A549 (cell line): ENCODE data around the gene ACOT7. TPM values are rescaled to one million over a fixed set of nuclear protein-coding genes. Genes with fewer than 3 reads are reported as not detected.

ENCODE experiments used
- ATAC-seq, 2 experiments: fragments of 200-7000 bp in 1 of 2; fragments of >200 bp in 1 of 2; cut with Nextera tagmentation in 1 of 2; cut with Tn5 transposase in 1 of 2; 3 replicates each; pipeline versions ENCODE4 v1.8.0 to v1.9.1; 2018 to 2020; ENCODE audit warnings: mild to moderate bottlenecking in 1 of 2, moderate library complexity in 1 of 2
- CTCF ChIA-PET: fragments of 300-600 bp; sonication (Branson Sonifier 250); formaldehyde crosslinking; extraction: SDS; loops from one replicate; lab custom pipeline; 2021; ENCODE audit warnings: antibody characterized with exemption, inconsistent platforms; lab: Yijun Ruan, JAX
- POLR2A ChIA-PET: fragments of 350-600 bp; formaldehyde crosslinking; extraction: SDS; loops from one replicate; lab custom pipeline; 2021; ENCODE audit warnings: antibody characterized with exemption, inconsistent platforms; lab: Yijun Ruan, JAX
- DNase-seq, 2 experiments: peaks; one replicate each; pipeline versions ENCODE4 v3.0.0 to v3.0.0-alpha.2; 2011 to 2016; ENCODE audit warnings: low read depth in 1 of 2, low spot score in 1 of 2
- FAIRE-seq: peaks from 2 replicates; lab custom pipeline; 2011; peaks lifted over from hg19 to GRCh38; lab: Jason Lieb, UNC
- H3K27ac ChIP-seq, 2 experiments: fragments of >200 bp; sonication (Bioruptor Twin); formaldehyde crosslinking; 3 replicates each; pipeline ENCODE4 v1.5.1; 2016 to 2017
- H3K4me1 ChIP-seq: fragments of >200 bp; sonication (Bioruptor Twin); formaldehyde crosslinking; 3 replicates; pipeline ENCODE4 v1.6.1; 2016
- H3K4me2 ChIP-seq: fragments of >200 bp; sonication (Bioruptor Twin); formaldehyde crosslinking; 3 replicates; pipeline ENCODE4 v1.6.1; 2016
- H3K4me3 ChIP-seq: fragments of >200 bp; sonication (Bioruptor Twin); formaldehyde crosslinking; 3 replicates; pipeline ENCODE4 v1.5.1; 2016
- H3K9me3 ChIP-seq: fragments of >200 bp; sonication (Bioruptor Twin); formaldehyde crosslinking; 3 replicates; pipeline ENCODE4 v1.6.1; 2016
- BHLHE40 ChIP-seq: IDR thresholded peaks from 2 replicates; pipeline ENCODE4 v1.6.1; 2012; ENCODE audit warnings: low read depth, low read length, inconsistent platforms
- CBX2 ChIP-seq: fragments of 200-600 bp; sonication (generic); IDR thresholded peaks from 2 replicates; pipeline ENCODE4 v1.6.1; 2016; ENCODE audit warnings: low read depth, mild to moderate bottlenecking, borderline replicate concordance
- CHD2 ChIP-seq: fragments of 150-350 bp; IDR thresholded peaks from 2 replicates; pipeline ENCODE4 v1.6.1; 2014; ENCODE audit warnings: low read length; ENCODE audit not compliant: partially characterized antibody
- ESRRA ChIP-seq: fragments of 150-350 bp; IDR thresholded peaks from 2 replicates; pipeline ENCODE4 v1.6.1; 2014; ENCODE audit warnings: mild to moderate bottlenecking, low read length, borderline replicate concordance
- FOSB ChIP-seq: fragments of 250-450 bp; sonication (Bioruptor Pico); IDR thresholded peaks from 2 replicates; pipeline ENCODE4 v1.5.0; 2020; ENCODE audit warnings: mild to moderate bottlenecking, moderate library complexity
- HOXA7 ChIP-seq: fragments of 250-450 bp; sonication (Bioruptor Pico); IDR thresholded peaks from 2 replicates; pipeline ENCODE4 v1.5.0; 2020; ENCODE audit warnings: mild to moderate bottlenecking, moderate library complexity
- HOXB13 ChIP-seq: fragments of 250-450 bp; sonication (Bioruptor Pico); IDR thresholded peaks from 2 replicates; pipeline ENCODE4 v1.5.0; 2020; ENCODE audit warnings: low read depth, mild to moderate bottlenecking, moderate library complexity
- HOXB5 ChIP-seq: fragments of 250-450 bp; sonication (Bioruptor Pico); IDR thresholded peaks from 2 replicates; pipeline ENCODE4 v1.5.0; 2020; ENCODE audit warnings: mild to moderate bottlenecking, moderate library complexity
- JUN ChIP-seq, 2 experiments: fragments of >200 bp; sonication (Bioruptor Twin); formaldehyde crosslinking; IDR thresholded peaks; 2 replicates in 1 of 2; 3 replicates in 1 of 2; pipeline ENCODE4 v1.6.1; 2016 to 2017
- KDM1A ChIP-seq: fragments of 200-600 bp; sonication (generic); IDR thresholded peaks from 2 replicates; pipeline ENCODE4 v1.6.1; 2016; ENCODE audit warnings: low read depth, mild to moderate bottlenecking
- MAZ ChIP-seq: fragments of 150-350 bp; IDR thresholded peaks from 2 replicates; pipeline ENCODE4 v1.6.1; 2014; ENCODE audit warnings: antibody characterized with exemption, low read depth, low read length, borderline replicate concordance
- MYC ChIP-seq: IDR thresholded peaks from 2 replicates; pipeline ENCODE4 v1.6.1; 2012; ENCODE audit warnings: mild to moderate bottlenecking, inconsistent platforms, low read length, improper control_type of control experiment, borderline replicate concordance
- NFE2L2 ChIP-seq: fragments of 150-350 bp; conservative IDR thresholded peaks from 2 replicates; pipeline ENCODE4 v1.6.1; 2014; ENCODE audit warnings: low read length
- NR3C1 ChIP-seq: fragments of >200 bp; sonication (Bioruptor Twin); formaldehyde crosslinking; IDR thresholded peaks from 3 replicates; pipeline ENCODE4 v1.6.1; 2017
- POLR2A ChIP-seq: IDR thresholded peaks from 2 replicates; pipeline ENCODE4 v1.6.1; 2012; ENCODE audit warnings: mild to moderate bottlenecking, low read length
- RARB ChIP-seq: fragments of 250-450 bp; sonication (Bioruptor Pico); IDR thresholded peaks from 2 replicates; pipeline ENCODE4 v1.8.0; 2021; ENCODE audit warnings: mild to moderate bottlenecking, moderate library complexity
- RCOR1 ChIP-seq: fragments of 150-350 bp; IDR thresholded peaks from 2 replicates; pipeline ENCODE4 v1.6.1; 2014; ENCODE audit warnings: antibody characterized with exemption, low read length, low read depth
- RFX5 ChIP-seq: fragments of 450-650 bp; IDR thresholded peaks from 2 replicates; pipeline ENCODE4 v1.7.1; 2014; ENCODE audit warnings: antibody characterized with exemption, mild to moderate bottlenecking, moderate library complexity
- SMC3 ChIP-seq: fragments of >200 bp; sonication (Bioruptor Twin); formaldehyde crosslinking; IDR thresholded peaks from 3 replicates; pipeline ENCODE4 v1.6.1; 2018; ENCODE audit warnings: inconsistent platforms
- SREBF2 ChIP-seq: fragments of 450-650 bp; IDR thresholded peaks from 2 replicates; pipeline ENCODE4 v1.6.1; 2014; ENCODE audit warnings: mild to moderate bottlenecking, moderate library complexity
- TFCP2L1 ChIP-seq: fragments of 250-450 bp; sonication (Bioruptor Pico); IDR thresholded peaks from 2 replicates; pipeline ENCODE4 v1.5.0; 2021; ENCODE audit warnings: mild to moderate bottlenecking
- TP53 ChIP-seq: fragments of 250-450 bp; sonication (Bioruptor Pico); IDR thresholded peaks from 2 replicates; pipeline ENCODE4 v1.5.0; 2021; ENCODE audit warnings: mild to moderate bottlenecking, moderate library complexity
- ZC3H11A ChIP-seq: fragments of 450-650 bp; IDR thresholded peaks from 2 replicates; pipeline ENCODE4 v1.6.1; 2014; ENCODE audit warnings: antibody characterized with exemption, mild to moderate bottlenecking
- ZFP36 ChIP-seq: fragments of 450-650 bp; IDR thresholded peaks from 2 replicates; pipeline ENCODE4 v1.6.1; 2014; ENCODE audit warnings: borderline replicate concordance; ENCODE audit not compliant: partially characterized antibody
- ZNF302 ChIP-seq: fragments of 250-450 bp; sonication (Bioruptor Pico); IDR thresholded peaks from 2 replicates; pipeline ENCODE4 v1.9.0; 2021; ENCODE audit warnings: inconsistent platforms, mild to moderate bottlenecking, moderate library complexity
- WGBS: methylation state at CpG from one replicate; pipeline ENCODE4 v1.1.6; 2017; ENCODE audit errors: missing lambda C conversion rate; 5-methylcytosine and 5-hydroxymethylcytosine counted together
- polyA plus RNA-seq, 4 experiments: library from polyadenylated mRNA; depleted of rRNA in 3 of 4; stranded (reverse); fragments of >200 nt; fragmentation: RNase III in 1 of 4; extraction: RNeasy Plus Mini Kit Qiagen cat#74134 plus additional on column Dnase treatment in 1 of 4; gene quantifications; 2 replicates in 3 of 4; 3 replicates in 1 of 4; pipeline ENCODE4 v1.2.3, GENCODE V29; 2011 to 2017
- TF ChIP-seq, protein P1 (sequence below): fragments of >200 bp; sonication (Bioruptor Twin); formaldehyde crosslinking; IDR thresholded peaks from 3 replicates; pipeline ENCODE4 v1.6.1; 2016
- TF ChIP-seq, protein P2 (sequence below): fragments of 150-350 bp; IDR thresholded peaks from 2 replicates; pipeline ENCODE4 v1.6.1; 2014; ENCODE audit warnings: low read depth, mild to moderate bottlenecking, low read length
- TF ChIP-seq, protein P3 (sequence below): fragments of >200 bp; sonication (Bioruptor Twin); formaldehyde crosslinking; IDR thresholded peaks from 2 replicates; pipeline ENCODE4 v1.6.1; 2016
- TF ChIP-seq, protein P4 (sequence below): fragments of 250-450 bp; sonication (Bioruptor Pico); IDR thresholded peaks from 2 replicates; pipeline ENCODE4 v1.5.0; 2020; ENCODE audit warnings: low read depth, mild to moderate bottlenecking, moderate library complexity
- TF ChIP-seq, protein P5 (sequence below): fragments of >200 bp; sonication (Bioruptor Twin); formaldehyde crosslinking; IDR thresholded peaks from 3 replicates; pipeline ENCODE4 v1.5.1; 2016

The ACOT7 gene
- polyA plus RNA-seq, 2 of the 4 experiments (the other 2 are of a cell fraction) = 48.0 to 49.6 TPM

DNA sequence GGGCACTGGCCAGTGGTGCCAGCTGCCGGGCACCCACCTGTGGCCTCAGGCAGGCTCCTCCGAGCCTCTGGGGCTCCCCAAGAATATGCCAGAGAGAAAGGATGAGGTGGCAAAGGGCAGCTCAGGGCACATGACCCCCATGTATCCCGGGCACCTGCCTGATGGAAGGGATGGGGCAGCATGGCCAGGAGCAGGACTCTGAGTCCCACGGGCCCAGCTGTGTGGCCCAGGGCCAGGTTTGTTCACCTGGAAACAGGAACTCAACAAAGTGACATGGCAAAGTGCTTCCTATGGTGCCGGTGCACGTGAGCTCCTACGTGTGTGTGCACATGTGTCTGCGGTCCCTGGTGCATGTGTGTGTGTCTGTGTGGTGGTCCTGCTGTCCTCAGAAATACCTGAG lies 123.2 kb downstream of the ACOT7 start (continued):
- TF ChIP-seq, protein P1, sequence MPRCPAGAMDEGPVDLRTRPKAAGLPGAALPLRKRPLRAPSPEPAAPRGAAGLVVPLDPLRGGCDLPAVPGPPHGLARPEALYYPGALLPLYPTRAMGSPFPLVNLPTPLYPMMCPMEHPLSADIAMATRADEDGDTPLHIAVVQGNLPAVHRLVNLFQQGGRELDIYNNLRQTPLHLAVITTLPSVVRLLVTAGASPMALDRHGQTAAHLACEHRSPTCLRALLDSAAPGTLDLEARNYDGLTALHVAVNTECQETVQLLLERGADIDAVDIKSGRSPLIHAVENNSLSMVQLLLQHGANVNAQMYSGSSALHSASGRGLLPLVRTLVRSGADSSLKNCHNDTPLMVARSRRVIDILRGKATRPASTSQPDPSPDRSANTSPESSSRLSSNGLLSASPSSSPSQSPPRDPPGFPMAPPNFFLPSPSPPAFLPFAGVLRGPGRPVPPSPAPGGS = no peak
- TF ChIP-seq CBX2 (no peak), RARB (CRISPR knock-in tag) (no peak), NFE2L2 (no peak), CHD2 (no peak), MAZ (no peak), TFCP2L1 (CRISPR knock-in tag) (no peak), BHLHE40 (no peak), RFX5 (no peak), JUN (IDR thresholded peaks at IDR 0.05) (no peak), FOSB (CRISPR knock-in tag) (no peak), KDM1A (no peak), HOXB5 (CRISPR knock-in tag) (no peak), RCOR1 (no peak)

DNA sequence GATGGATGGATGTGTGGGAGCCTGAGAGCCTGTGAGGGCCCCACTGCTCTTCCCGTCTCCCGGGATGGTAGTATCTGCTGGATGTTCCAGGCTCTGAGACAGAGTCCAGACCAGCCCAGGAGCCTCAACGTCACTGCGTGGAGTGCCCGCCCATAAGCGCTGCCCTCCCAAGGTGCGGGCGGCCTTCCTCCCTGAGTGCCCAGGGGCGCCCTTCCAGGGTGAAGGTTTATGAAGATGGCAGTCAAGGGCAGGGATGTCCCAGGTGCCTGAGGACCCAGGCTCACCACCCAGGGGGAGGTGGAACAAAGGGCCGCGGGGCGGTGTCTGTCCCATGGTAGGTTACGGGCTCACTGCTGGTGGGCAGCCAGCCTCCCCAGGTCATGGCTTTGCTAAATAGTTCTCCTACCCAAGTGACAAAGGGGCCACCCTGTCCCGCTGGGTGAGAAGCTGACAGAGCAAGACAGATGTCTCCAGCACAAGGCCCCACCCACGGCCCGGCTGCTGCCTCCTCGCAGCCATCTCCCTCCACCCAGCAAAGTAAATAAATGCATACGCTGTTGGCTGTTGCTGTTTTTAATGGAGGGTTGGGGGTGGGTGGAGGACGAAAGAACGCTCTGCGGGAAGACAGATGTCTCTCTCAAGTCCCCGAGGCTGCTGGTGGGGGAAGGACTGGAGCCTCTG lies 123.7 kb downstream of the ACOT7 start:
- ATAC-seq (no peak), FAIRE-seq (no peak), DNase-seq (no peak)
- no peak overlapping the region for H3K4me3 ChIP-seq
- H3K4me1 ChIP-seq = peaks cover 6% of the 10 kb centered on the region; the same call in 1 of the 3 replicates
- POLR2A ChIA-PET = no interaction called here
- no peak overlapping the region for H3K27ac ChIP-seq
- no peak for TF ChIP-seq HOXA7
- no peak for TF ChIP-seq KDM1A
- TF ChIP-seq SMC3 = no peak
- TF ChIP-seq, protein P2, sequence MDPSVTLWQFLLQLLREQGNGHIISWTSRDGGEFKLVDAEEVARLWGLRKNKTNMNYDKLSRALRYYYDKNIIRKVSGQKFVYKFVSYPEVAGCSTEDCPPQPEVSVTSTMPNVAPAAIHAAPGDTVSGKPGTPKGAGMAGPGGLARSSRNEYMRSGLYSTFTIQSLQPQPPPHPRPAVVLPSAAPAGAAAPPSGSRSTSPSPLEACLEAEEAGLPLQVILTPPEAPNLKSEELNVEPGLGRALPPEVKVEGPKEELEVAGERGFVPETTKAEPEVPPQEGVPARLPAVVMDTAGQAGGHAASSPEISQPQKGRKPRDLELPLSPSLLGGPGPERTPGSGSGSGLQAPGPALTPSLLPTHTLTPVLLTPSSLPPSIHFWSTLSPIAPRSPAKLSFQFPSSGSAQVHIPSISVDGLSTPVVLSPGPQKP = no peak
- TF ChIP-seq ZC3H11A = no peak
- WGBS = 62% methylated on average over 15 of the region's 22 CpGs
- no peaks in the 10 kb centered on the region for H3K9me3 ChIP-seq
- CTCF ChIA-PET = interaction anchor here (1.4 to 1.5 kb wide), 2 partner anchors 23 to 25 kb away, joined by 4 to 6 read pairs; no protein-coding TSS in a partner anchor
- H3K4me2 ChIP-seq = no peak overlapping the region

DNA sequence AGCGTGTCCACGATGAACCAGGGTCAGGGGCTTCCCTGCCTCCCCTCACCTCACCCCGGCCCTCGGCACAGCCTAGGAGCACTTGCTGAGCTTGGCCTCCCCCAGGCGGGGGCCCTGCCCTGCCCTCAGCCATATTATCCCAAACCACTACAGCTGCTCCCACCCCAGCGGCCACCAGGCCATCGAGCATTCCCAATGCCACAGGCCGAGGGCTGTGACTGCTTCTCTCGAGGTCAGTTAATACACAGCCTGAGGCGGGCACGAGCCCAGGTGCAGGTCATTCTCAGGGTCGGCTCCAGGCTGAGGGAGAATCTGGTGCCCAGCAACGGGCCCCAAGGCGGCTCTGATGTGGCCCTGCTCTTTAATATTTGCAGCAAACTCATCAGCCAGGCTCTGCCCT lies 124.3 kb downstream of the ACOT7 start:
- WGBS = 90% methylated on average over 10 of the region's 14 CpGs
- TF ChIP-seq ZFP36 (no peak), SREBF2 (no peak), MYC (no peak), ESRRA (no peak), BHLHE40 (no peak), FOSB (CRISPR knock-in tag) (no peak), NR3C1 (no peak), POLR2A (no peak), ZNF302 (CRISPR knock-in tag) (no peak), HOXB13 (CRISPR knock-in tag) (no peak), TP53 (CRISPR knock-in tag) (no peak)
- TF ChIP-seq, protein P3, sequence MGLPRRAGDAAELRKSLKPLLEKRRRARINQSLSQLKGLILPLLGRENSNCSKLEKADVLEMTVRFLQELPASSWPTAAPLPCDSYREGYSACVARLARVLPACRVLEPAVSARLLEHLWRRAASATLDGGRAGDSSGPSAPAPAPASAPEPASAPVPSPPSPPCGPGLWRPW = no peak
- TF ChIP-seq, protein P4, sequence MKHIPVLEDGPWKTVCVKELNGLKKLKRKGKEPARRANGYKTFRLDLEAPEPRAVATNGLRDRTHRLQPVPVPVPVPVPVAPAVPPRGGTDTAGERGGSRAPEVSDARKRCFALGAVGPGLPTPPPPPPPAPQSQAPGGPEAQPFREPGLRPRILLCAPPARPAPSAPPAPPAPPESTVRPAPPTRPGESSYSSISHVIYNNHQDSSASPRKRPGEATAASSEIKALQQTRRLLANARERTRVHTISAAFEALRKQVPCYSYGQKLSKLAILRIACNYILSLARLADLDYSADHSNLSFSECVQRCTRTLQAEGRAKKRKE (CRISPR knock-in tag) = no peak
- TF ChIP-seq, protein P5, sequence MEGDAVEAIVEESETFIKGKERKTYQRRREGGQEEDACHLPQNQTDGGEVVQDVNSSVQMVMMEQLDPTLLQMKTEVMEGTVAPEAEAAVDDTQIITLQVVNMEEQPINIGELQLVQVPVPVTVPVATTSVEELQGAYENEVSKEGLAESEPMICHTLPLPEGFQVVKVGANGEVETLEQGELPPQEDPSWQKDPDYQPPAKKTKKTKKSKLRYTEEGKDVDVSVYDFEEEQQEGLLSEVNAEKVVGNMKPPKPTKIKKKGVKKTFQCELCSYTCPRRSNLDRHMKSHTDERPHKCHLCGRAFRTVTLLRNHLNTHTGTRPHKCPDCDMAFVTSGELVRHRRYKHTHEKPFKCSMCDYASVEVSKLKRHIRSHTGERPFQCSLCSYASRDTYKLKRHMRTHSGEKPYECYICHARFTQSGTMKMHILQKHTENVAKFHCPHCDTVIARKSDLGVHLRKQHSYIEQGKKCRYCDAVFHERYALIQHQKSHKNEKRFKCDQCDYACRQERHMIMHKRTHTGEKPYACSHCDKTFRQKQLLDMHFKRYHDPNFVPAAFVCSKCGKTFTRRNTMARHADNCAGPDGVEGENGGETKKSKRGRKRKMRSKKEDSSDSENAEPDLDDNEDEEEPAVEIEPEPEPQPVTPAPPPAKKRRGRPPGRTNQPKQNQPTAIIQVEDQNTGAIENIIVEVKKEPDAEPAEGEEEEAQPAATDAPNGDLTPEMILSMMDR = no peak
- Histone ChIP-seq H3K9me3 (no peaks in the 10 kb centered on the region), H3K4me1 (peaks cover 6% of the 10 kb centered on the region; the same call in 1 of the 3 replicates), H3K27ac (no peak overlapping the region), H3K4me3 (no peak overlapping the region), H3K4me2 (no peak overlapping the region)
- ChIA-PET POLR2A (no interaction called here), CTCF (interaction anchor here (1.1 kb wide), 1 partner anchor 23 kb away, joined by 3 read pairs; no protein-coding TSS in a partner anchor)
- ATAC-seq = no peak
- FAIRE-seq = no peak
- DNase-seq = no peak
